ENCODE data around the gene RAI14.

RAI14 gene

GRCh38 chr5:34734326-34734725 lies 78.2 kb downstream of the RAI14 start:
- no peaks in the 10 kb centered on the region for H3K9me3 ChIP-seq (ENCODE audit: insufficient read depth, low read length)
- H3K4me3 ChIP-seq (ENCODE audit: low read length) = no peak overlapping the region
- H4K20me1 ChIP-seq (ENCODE audit: insufficient read depth, low read length) = no peaks in the 10 kb centered on the region
- TF ChIP-seq CTCF (IDR thresholded peaks at IDR 0.05; ENCODE audit: low read depth, low read length) (no peak), EZH2phosphoT487 (IDR thresholded peaks at IDR 0.05; ENCODE audit: low read depth) (no peak)
- H3K27ac ChIP-seq (ENCODE audit: low read length) = no peak overlapping the region
- peaks cover 4% of the 10 kb centered on the region for H3K36me3 ChIP-seq (replicated peaks; ENCODE audit: low read depth, low read length)
- no peak overlapping the region for H3K4me2 ChIP-seq (ENCODE audit: low read length)
- H3K4me1 ChIP-seq (ENCODE audit: low read length) = no peaks in the 10 kb centered on the region
- H2AFZ ChIP-seq (ENCODE audit: low read depth, low read length) = no peak overlapping the region
- H3K9ac ChIP-seq (ENCODE audit: low read length) = no peak overlapping the region
- H3K27me3 ChIP-seq (ENCODE audit: low read depth, low read length) = no peaks in the 10 kb centered on the region
- H3K79me2 ChIP-seq (ENCODE audit: low read length) = peaks cover 9% of the 10 kb centered on the region; the same call in 1 of the 2 replicates

- Histone ChIP-seq H3K27me3 (ENCODE audit: low read depth, low read length) (no peaks in the 10 kb centered on the region), H3K27ac (ENCODE audit: low read length) (no peak overlapping the region), H2AFZ (ENCODE audit: low read depth, low read length) (no peak overlapping the region), H3K9ac (ENCODE audit: low read length) (no peak overlapping the region), H3K4me1 (ENCODE audit: low read length) (no peaks in the 10 kb centered on the region), H4K20me1 (ENCODE audit: insufficient read depth, low read length) (no peaks in the 10 kb centered on the region), H3K4me2 (ENCODE audit: low read length) (no peak overlapping the region), H3K79me2 (ENCODE audit: low read length) (peaks cover 9% of the 10 kb centered on the region; the same call in 1 of the 2 replicates), H3K9me3 (ENCODE audit: insufficient read depth, low read length) (no peaks in the 10 kb centered on the region), H3K36me3 (replicated peaks; ENCODE audit: low read depth, low read length) (peaks cover 4% of the 10 kb centered on the region), H3K4me3 (ENCODE audit: low read length) (no peak overlapping the region)
- no peak for TF ChIP-seq EZH2phosphoT487 (IDR thresholded peaks at IDR 0.05; ENCODE audit: low read depth)
- TF ChIP-seq CTCF (IDR thresholded peaks at IDR 0.05; ENCODE audit: low read depth, low read length) = no peak
These were observed 79.6 kb downstream of the RAI14 start for GRCh38 chr5:34735491-34736426.

DNA sequence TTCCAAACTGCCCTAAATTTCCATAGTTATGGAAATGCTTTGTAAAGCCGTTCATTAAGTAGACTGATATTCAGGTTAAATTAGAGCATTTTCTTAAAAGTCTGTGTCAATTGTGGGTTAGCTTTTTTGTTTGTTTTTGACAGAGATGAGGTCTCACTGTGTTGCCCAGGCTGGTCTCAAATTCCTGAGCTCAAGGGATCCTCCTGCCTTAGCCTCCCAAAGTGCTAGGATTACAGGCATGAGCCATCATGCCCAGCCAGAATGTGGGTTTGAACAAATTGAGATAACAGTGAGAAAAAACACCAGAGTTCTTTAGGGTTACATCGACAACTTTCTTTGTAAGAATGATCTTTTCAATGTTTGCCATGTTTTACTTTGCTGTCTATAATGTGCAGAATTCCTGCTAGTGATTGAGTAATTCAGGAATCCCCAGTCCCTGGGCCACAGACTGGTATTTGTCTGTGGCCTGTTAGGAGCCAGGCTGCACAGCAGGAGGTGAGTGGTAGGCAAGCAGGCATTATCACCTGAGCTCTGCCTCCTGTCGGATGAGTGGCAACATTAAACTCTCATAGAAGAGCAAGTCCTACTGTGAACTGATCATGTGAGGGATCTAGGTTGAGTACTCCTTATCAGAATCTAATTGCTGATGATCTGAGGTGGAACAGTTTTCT lies 80.5 kb downstream of the RAI14 start:
- Histone ChIP-seq H3K4me3 (ENCODE audit: low read length) (no peak overlapping the region), H3K9me3 (ENCODE audit: insufficient read depth, low read length) (no peaks in the 10 kb centered on the region), H3K27ac (ENCODE audit: low read length) (no peak overlapping the region), H3K36me3 (replicated peaks; ENCODE audit: low read depth, low read length) (peaks cover 4% of the 10 kb centered on the region), H3K4me2 (ENCODE audit: low read length) (no peak overlapping the region), H4K20me1 (ENCODE audit: insufficient read depth, low read length) (no peaks in the 10 kb centered on the region), H3K4me1 (ENCODE audit: low read length) (no peaks in the 10 kb centered on the region), H3K79me2 (ENCODE audit: low read length) (peaks cover 9% of the 10 kb centered on the region; the same call in 1 of the 2 replicates), H3K27me3 (ENCODE audit: low read depth, low read length) (no peaks in the 10 kb centered on the region), H2AFZ (ENCODE audit: low read depth, low read length) (no peak overlapping the region), H3K9ac (ENCODE audit: low read length) (no peak overlapping the region)
- TF ChIP-seq EZH2phosphoT487 (IDR thresholded peaks at IDR 0.05; ENCODE audit: low read depth) (no peak), CTCF (IDR thresholded peaks at IDR 0.05; ENCODE audit: low read depth, low read length) (no peak)

- H3K27me3 ChIP-seq (ENCODE audit: low read depth, low read length) = no peaks in the 10 kb centered on the region
- no peak overlapping the region for H2AFZ ChIP-seq (ENCODE audit: low read depth, low read length)
- H3K4me3 ChIP-seq (ENCODE audit: low read length) = no peak overlapping the region
- no peak overlapping the region for H3K27ac ChIP-seq (ENCODE audit: low read length)
- H3K36me3 ChIP-seq (replicated peaks; ENCODE audit: low read depth, low read length) = peaks cover 4% of the 10 kb centered on the region
- no peaks in the 10 kb centered on the region for H3K4me1 ChIP-seq (ENCODE audit: low read length)
- H3K9me3 ChIP-seq (ENCODE audit: insufficient read depth, low read length) = no peaks in the 10 kb centered on the region
- no peak overlapping the region for H3K4me2 ChIP-seq (ENCODE audit: low read length)
- no peak overlapping the region for H3K9ac ChIP-seq (ENCODE audit: low read length)
- H4K20me1 ChIP-seq (ENCODE audit: insufficient read depth, low read length) = no peaks in the 10 kb centered on the region
- TF ChIP-seq EZH2phosphoT487 (IDR thresholded peaks at IDR 0.05; ENCODE audit: low read depth) = no peak
- TF ChIP-seq CTCF (IDR thresholded peaks at IDR 0.05; ENCODE audit: low read depth, low read length) = no peak
- peaks cover 9% of the 10 kb centered on the region; the same call in 1 of the 2 replicates for H3K79me2 ChIP-seq (ENCODE audit: low read length)
These were observed 81.6 kb downstream of the RAI14 start for GRCh38 chr5:34737731-34738130.

Measured in OCI-LY3 (cell line).